HCT116 (cell line): Measurements from ENCODE around the gene CDC6. TPM values are rescaled to one million over a fixed set of nuclear protein-coding genes. Genes with fewer than 3 reads are reported as not detected.

ENCODE experiments used
- ATAC-seq: fragments of 200-7000 bp; cut with Tn5 transposase; 2 replicates; pipeline ENCODE4 v1.9.1; 2020; ENCODE audit warnings: mild to moderate bottlenecking, moderate library complexity
- BruUV-seq: library from RNA; stranded (reverse); fragments of 400-500 nt; replicated peaks from 2 replicates; lab custom pipeline; 2021; lab: Mats Ljungman, UMichigan
- CTCF ChIA-PET: fragments of 300-600 bp; sonication (Branson Sonifier 250); formaldehyde crosslinking; loops from one replicate; lab custom pipeline; 2021; ENCODE audit warnings: antibody characterized with exemption; lab: Charles Lee
- POLR2A ChIA-PET: fragments of 300-600, 350-600 bp; sonication (Branson Sonifier 250); formaldehyde crosslinking; loops from one replicate; lab custom pipeline; 2021; ENCODE audit warnings: antibody characterized with exemption; lab: Charles Lee
- RAD21 ChIA-PET, 2 experiments: fragments of 300-600 bp; sonication (Branson Sonifier 250); formaldehyde crosslinking; loops; one replicate each; lab custom pipeline; 2023; ENCODE audit warnings: low total read pairs in 2 of 2; ENCODE audit not compliant: uncharacterized antibody in 2 of 2, unreplicated experiment in 2 of 2, low non-redundant PET in 1 of 2; lab: Charles Lee
- DNase-seq: peaks from one replicate; pipeline ENCODE4 v3.0.0-alpha.2; 2010; ENCODE audit warnings: low read depth, low spot score
- H2AFZ ChIP-seq: fragments of 200-600 bp; shearing (Covaris generic), sonication (generic); 2 replicates; pipeline ENCODE4 v1.6.1; 2017; ENCODE audit warnings: low read depth, mixed run types, mixed read lengths, antibody characterized with exemption, low read length; ENCODE audit not compliant: poor library complexity, severe bottlenecking
- H3K27ac ChIP-seq: 2 replicates; pipeline ENCODE4 v1.5.1; 2012; ENCODE audit warnings: low read depth, low read length
- H3K27me3 ChIP-seq: fragments of 200-600 bp; sonication (generic); 2 replicates; pipeline ENCODE4 v1.6.1; 2016; ENCODE audit warnings: mixed run types, low read length, mixed read lengths; ENCODE audit not compliant: insufficient read depth
- H3K36me3 ChIP-seq, 2 experiments: fragments of 200-500 bp in 1 of 2; fragments of 200-600 bp in 1 of 2; sonication (Bioruptor generic) in 1 of 2; sonication (generic) in 1 of 2; 2 replicates each; pipeline versions ENCODE4 v1.5.1 to v1.6.1; 2014 to 2016; ENCODE audit warnings: low read length in 2 of 2, inconsistent platforms in 1 of 2, mixed read lengths in 1 of 2, mixed run types in 1 of 2; ENCODE audit not compliant: insufficient read depth in 2 of 2, control insufficient read depth in 1 of 2
- H3K4me1 ChIP-seq, 2 experiments: fragments of 200-600 bp in 1 of 2; sonication (generic) in 1 of 2; 2 replicates each; pipeline versions ENCODE4 v1.5.1 to v1.6.1; 2012 to 2017; ENCODE audit warnings: low read length in 2 of 2, inconsistent platforms in 1 of 2, mild to moderate bottlenecking in 1 of 2, mixed read lengths in 1 of 2, mixed run types in 1 of 2, moderate library complexity in 1 of 2; ENCODE audit not compliant: insufficient read depth in 2 of 2, control insufficient read depth in 1 of 2
- H3K4me2 ChIP-seq: fragments of 200-600 bp; sonication (generic); 2 replicates; pipeline ENCODE4 v1.6.1; 2017; ENCODE audit warnings: mixed run types, low read length, mixed read lengths
- H3K4me3 ChIP-seq, 2 experiments: fragments of 200-600 bp in 1 of 2; sonication (generic) in 1 of 2; replicated peaks in 1 of 2; 2 replicates each; pipeline ENCODE4 v1.5.1; 2011 to 2016; ENCODE audit warnings: low read length in 2 of 2, control low read depth in 1 of 2, low read depth in 1 of 2, mild to moderate bottlenecking in 1 of 2, mixed read lengths in 1 of 2, mixed run types in 1 of 2
- H3K79me2 ChIP-seq: fragments of 200-600 bp; sonication (generic); 2 replicates; pipeline ENCODE4 v1.6.1; 2017; ENCODE audit warnings: mild to moderate bottlenecking, mixed run types, low read length, moderate library complexity, mixed read lengths; ENCODE audit not compliant: insufficient read depth
- H3K9ac ChIP-seq: fragments of 200-600 bp; sonication (generic); 2 replicates; pipeline ENCODE4 v1.6.1; 2016; ENCODE audit warnings: low read length, mixed read lengths
- H3K9me2 ChIP-seq: fragments of 200-600 bp; sonication (generic), shearing (Covaris generic); 2 replicates; pipeline ENCODE4 v1.6.1; 2017; ENCODE audit warnings: mixed run types, mild to moderate bottlenecking, moderate library complexity; ENCODE audit not compliant: insufficient read depth
- H3K9me3 ChIP-seq, 2 experiments: fragments of 200-500 bp in 1 of 2; fragments of 200-600 bp in 1 of 2; sonication (Bioruptor generic) in 1 of 2; sonication (generic) in 1 of 2; 2 replicates each; pipeline ENCODE4 v1.6.1; 2014 to 2017; ENCODE audit warnings: low read length in 2 of 2, mixed read lengths in 2 of 2, inconsistent platforms in 1 of 2, low read depth in 1 of 2, mild to moderate bottlenecking in 1 of 2, mixed run types in 1 of 2, moderate library complexity in 1 of 2; ENCODE audit not compliant: control insufficient read depth in 1 of 2, insufficient read depth in 1 of 2
- H4K20me1 ChIP-seq: fragments of 200-600 bp; sonication (generic), shearing (Covaris generic); 2 replicates; pipeline ENCODE4 v1.6.1; 2017; ENCODE audit warnings: mixed run types, mild to moderate bottlenecking, moderate library complexity; ENCODE audit not compliant: insufficient read depth
- EGR1 ChIP-seq: IDR thresholded peaks from 2 replicates; pipeline ENCODE4 v1.6.1; 2012; ENCODE audit warnings: low read depth
- ELF1 ChIP-seq: IDR thresholded peaks from 2 replicates; pipeline ENCODE4 v1.6.1; 2012; ENCODE audit warnings: low read depth, borderline replicate concordance
- EZH2phosphoT487 ChIP-seq: fragments of 200-600 bp; IDR thresholded peaks from 2 replicates; pipeline ENCODE4 v1.6.1; 2018; ENCODE audit warnings: antibody characterized with exemption, borderline replicate concordance
- JUND ChIP-seq: IDR thresholded peaks from 2 replicates; pipeline ENCODE4 v1.6.1; 2012
- MAX ChIP-seq: IDR thresholded peaks from 2 replicates; pipeline ENCODE4 v1.6.1; 2012
- RAD21 ChIP-seq: IDR thresholded peaks from 2 replicates; pipeline ENCODE4 v1.6.1; 2012; ENCODE audit warnings: low read depth, mild to moderate bottlenecking
- REST ChIP-seq: IDR thresholded peaks from 2 replicates; pipeline ENCODE4 v1.6.1; 2012; ENCODE audit warnings: low read depth
- SP1 ChIP-seq: IDR thresholded peaks from 2 replicates; pipeline ENCODE4 v1.6.1; 2012; ENCODE audit warnings: low read depth
- TCF7L2 ChIP-seq: IDR thresholded peaks from 2 replicates; pipeline ENCODE4 v1.7.0; 2011; ENCODE audit warnings: borderline replicate concordance, inconsistent platforms; ENCODE audit not compliant: insufficient read depth, insufficient read length; ENCODE audit errors: extremely low read depth
- YY1 ChIP-seq: IDR thresholded peaks from 2 replicates; pipeline ENCODE4 v1.6.1; 2011; ENCODE audit warnings: low read length, low read depth, moderate library complexity, mild to moderate bottlenecking; ENCODE audit not compliant: insufficient replicate concordance; ENCODE audit errors: extremely low read depth
- intact Hi-C: fragments of 100-400 bp; cut with micrococcal nuclease; formaldehyde crosslinking; loops from 2 replicates; pipeline ENCODE4 v1.10.0; 2022
- total RNA-seq: library from RNA; stranded (reverse); gene quantifications from one replicate; pipeline ENCODE4 v1.2.1, GENCODE V29; 2021; ENCODE audit not compliant: unreplicated experiment

The CDC6 gene
- total RNA-seq, 1 experiment from 2014 or later = 117 TPM

DNA sequence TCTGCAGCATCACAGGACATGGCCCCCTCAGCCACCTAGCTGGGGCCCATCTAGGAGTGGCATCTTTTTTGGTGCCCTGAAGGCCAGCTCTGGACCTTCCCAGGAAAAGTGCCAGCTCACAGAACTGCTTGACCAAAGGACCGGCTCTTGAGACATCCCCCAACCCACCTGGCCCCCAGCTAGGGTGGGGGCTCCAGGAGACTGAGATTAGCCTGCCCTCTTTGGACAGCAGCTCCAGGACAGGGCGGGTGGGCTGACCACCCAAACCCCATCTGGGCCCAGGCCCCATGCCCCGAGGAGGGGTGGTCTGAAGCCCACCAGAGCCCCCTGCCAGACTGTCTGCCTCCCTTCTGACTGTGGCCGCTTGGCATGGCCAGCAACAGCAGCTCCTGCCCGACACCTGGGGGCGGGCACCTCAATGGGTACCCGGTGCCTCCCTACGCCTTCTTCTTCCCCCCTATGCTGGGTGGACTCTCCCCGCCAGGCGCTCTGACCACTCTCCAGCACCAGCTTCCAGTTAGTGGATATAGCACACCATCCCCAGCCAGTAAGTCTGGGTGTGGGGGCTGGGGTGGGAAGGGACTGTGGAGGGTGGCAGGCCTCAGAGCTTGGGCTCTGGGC lies 43.3 kb downstream of the CDC6 start:
- no TSS peak for BruUV-seq
- H3K9ac ChIP-seq = no peak overlapping the region
- no peak for ATAC-seq
- ChIA-PET RAD21 (no interaction called here), POLR2A (interaction anchor here (0.6 to 0.9 kb wide), 2 partner anchors 14 to 20 kb away, joined by 3 to 4 read pairs; no protein-coding TSS in a partner anchor), CTCF (no interaction called here)
- peak overlapping the region; percentile 22; the same call in 1 of the 2 replicates for H3K27ac ChIP-seq
- peaks cover 38 to 43% of the 10 kb centered on the region in 2 experiments for H3K4me1 ChIP-seq
- no peak for DNase-seq
- H3K9me3 ChIP-seq = no peaks in the 10 kb centered on the region
- H3K79me2 ChIP-seq = peaks cover 71% of the 10 kb centered on the region
- no peaks in the 10 kb centered on the region for H3K9me2 ChIP-seq
- peaks cover 0 to 10% of the 10 kb centered on the region in 2 experiments; a peak in 2 of 4 replicates for H3K36me3 ChIP-seq
- TF ChIP-seq ELF1 = no peak
- no peak for TF ChIP-seq JUND
- TF ChIP-seq MAX = no peak
- no peak for TF ChIP-seq EZH2phosphoT487
- TF ChIP-seq SP1 = no peak
- no peak for TF ChIP-seq RAD21
- no peak for TF ChIP-seq TCF7L2
- no peak for TF ChIP-seq EGR1
- no peak for TF ChIP-seq REST
- no peak for TF ChIP-seq YY1
- H2AFZ ChIP-seq = no peak overlapping the region
- H3K4me2 ChIP-seq = no peak overlapping the region
- no peak overlapping the region for H3K4me3 ChIP-seq
- no peaks in the 10 kb centered on the region for H3K27me3 ChIP-seq
- intact Hi-C loops = no loop called here
- H4K20me1 ChIP-seq = no peaks in the 10 kb centered on the region
